GM18870 (cell line): ENCODE data around the gene C16orf54.
"Not testable (repeated sequence)": the region's sequence is repeated elsewhere in the genome, so short reads cannot be mapped to it uniquely, and the experiment has no call there.

Source experiments
- ATAC-seq: cut with Tn5 transposase; IDR thresholded peaks from one replicate; pipeline ENCODE4 v1.9.1; 2021; ENCODE audit warnings: moderate library complexity; ENCODE audit not compliant: unreplicated experiment

Gene C16orf54

GRCh38 chr16:29745853-29746345 is at the start of gene C16orf54:
Gene C16orf54 (minus strand): TSS chr16:29745990. CDS start chr16:29744951, 1,039 bp downstream.
- peak; percentile 59 for ATAC-seq

GRCh38 chr16:29794231-29794710 is 48.5 kb upstream of the C16orf54 start:
- no peak for ATAC-seq

GRCh38 chr16:29793153-29793552 is 47.4 kb upstream of the C16orf54 start:
- not testable (repeated sequence) for ATAC-seq

- ATAC-seq: no peak
Measured at GRCh38 chr16:29791845-29792807, 46.3 kb upstream of the C16orf54 start.

GRCh38 chr16:29790949-29791844 is 45.4 kb upstream of the C16orf54 start:
- peak; percentile 3 for ATAC-seq

GRCh38 chr16:29790183-29790948 is 44.6 kb upstream of the C16orf54 start, which contains the start of gene KIF22:
Gene KIF22 (plus strand): TSS chr16:29790751. CDS start chr16:29790760, 9 bp downstream.
- ATAC-seq: peak; percentile 87

GRCh38 chr16:29789775-29790182 is 44.0 kb upstream of the C16orf54 start:
- no peak for ATAC-seq

- ATAC-seq: not testable (repeated sequence)
Measured at GRCh38 chr16:29787155-29787554, 41.4 kb upstream of the C16orf54 start.

GRCh38 chr16:29784901-29785500 is 39.2 kb upstream of the C16orf54 start:
- ATAC-seq: no peak

GRCh38 chr16:29784157-29784556 is 38.4 kb upstream of the C16orf54 start:
- no peak for ATAC-seq

GRCh38 chr16:29783094-29783953 is 37.5 kb upstream of the C16orf54 start:
- not testable (repeated sequence) for ATAC-seq

GRCh38 chr16:29779474-29779873 is 33.7 kb upstream of the C16orf54 start:
- ATAC-seq: no peak

- ATAC-seq: no peak
Measured at GRCh38 chr16:29777576-29778350, 32.0 kb upstream of the C16orf54 start, which contains the start of gene ZG16. Gene ZG16 (plus strand): TSS chr16:29778256. CDS start chr16:29779267, 1,011 bp downstream.

GRCh38 chr16:29775742-29776408 is 30.1 kb upstream of the C16orf54 start:
- ATAC-seq: no peak

- ATAC-seq: no peak
Measured at GRCh38 chr16:29774730-29775129, 28.9 kb upstream of the C16orf54 start.

GRCh38 chr16:29772330-29772729 is 26.5 kb upstream of the C16orf54 start:
- ATAC-seq: not testable (repeated sequence)

GRCh38 chr16:29770250-29770929 is 24.6 kb upstream of the C16orf54 start:
- ATAC-seq: no peak
